WERI-Rb-1 (cell line): ENCODE results near the gene GPR21.

Experiments used
- DNase-seq: peaks from one replicate; pipeline ENCODE4 v3.0.0-alpha.2; 2020
- H3K27ac ChIP-seq: fragments of 250-450 bp; sonication (Bioruptor Pico); 2 replicates; pipeline ENCODE4 v1.5.1; 2020; ENCODE audit warnings: mild to moderate bottlenecking, moderate library complexity
- H3K27me3 ChIP-seq: fragments of 250-450 bp; sonication (Bioruptor Pico); 2 replicates; pipeline ENCODE4 v1.5.1; 2021; ENCODE audit warnings: mild to moderate bottlenecking, low read depth, moderate library complexity; ENCODE audit not compliant: insufficient read depth, severe bottlenecking
- H3K36me3 ChIP-seq: fragments of 250-450 bp; sonication (Bioruptor Pico); 2 replicates; pipeline ENCODE4 v1.5.1; 2020; ENCODE audit warnings: mild to moderate bottlenecking, moderate library complexity
- H3K4me3 ChIP-seq: 2 replicates; pipeline ENCODE4 v1.5.1; 2011; ENCODE audit warnings: low read depth, mild to moderate bottlenecking, control low read depth, low read length
- H3K9me3 ChIP-seq: fragments of 250-450 bp; sonication (Bioruptor Pico); 2 replicates; pipeline ENCODE4 v1.5.1; 2021; ENCODE audit warnings: mild to moderate bottlenecking, moderate library complexity; ENCODE audit not compliant: severe bottlenecking
- TF ChIP-seq, protein P1 (sequence below): IDR thresholded peaks from 2 replicates; pipeline ENCODE4 v1.5.1; 2011; ENCODE audit warnings: low read depth, mild to moderate bottlenecking, control low read depth, inconsistent platforms, low read length

GPR21 gene

DNA sequence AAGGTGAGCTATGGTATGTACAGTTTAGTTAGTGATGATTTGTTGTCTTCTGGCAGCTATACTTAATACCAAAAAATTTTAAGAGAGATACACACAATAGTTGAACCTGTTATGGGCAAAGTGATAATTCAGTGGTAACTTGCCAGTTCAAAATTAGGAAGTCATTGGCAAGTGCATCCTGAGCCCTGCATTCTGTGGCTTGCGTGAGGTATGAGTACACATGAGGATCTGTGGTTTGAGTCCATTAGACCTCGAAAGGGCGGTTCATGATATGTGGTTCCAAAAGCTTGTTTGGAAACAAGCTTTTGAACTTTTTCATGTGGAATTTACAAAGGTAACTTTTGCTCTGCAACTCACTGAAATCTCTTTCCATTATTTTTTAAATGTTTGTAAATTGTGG lies 47.0 kb downstream of the GPR21 start:
- Histone ChIP-seq H3K36me3 (peaks cover 58% of the 10 kb centered on the region), H3K27ac (no peak overlapping the region), H3K4me3 (no peak overlapping the region), H3K27me3 (no peaks in the 10 kb centered on the region), H3K9me3 (no peaks in the 10 kb centered on the region)
- TF ChIP-seq, protein P1, sequence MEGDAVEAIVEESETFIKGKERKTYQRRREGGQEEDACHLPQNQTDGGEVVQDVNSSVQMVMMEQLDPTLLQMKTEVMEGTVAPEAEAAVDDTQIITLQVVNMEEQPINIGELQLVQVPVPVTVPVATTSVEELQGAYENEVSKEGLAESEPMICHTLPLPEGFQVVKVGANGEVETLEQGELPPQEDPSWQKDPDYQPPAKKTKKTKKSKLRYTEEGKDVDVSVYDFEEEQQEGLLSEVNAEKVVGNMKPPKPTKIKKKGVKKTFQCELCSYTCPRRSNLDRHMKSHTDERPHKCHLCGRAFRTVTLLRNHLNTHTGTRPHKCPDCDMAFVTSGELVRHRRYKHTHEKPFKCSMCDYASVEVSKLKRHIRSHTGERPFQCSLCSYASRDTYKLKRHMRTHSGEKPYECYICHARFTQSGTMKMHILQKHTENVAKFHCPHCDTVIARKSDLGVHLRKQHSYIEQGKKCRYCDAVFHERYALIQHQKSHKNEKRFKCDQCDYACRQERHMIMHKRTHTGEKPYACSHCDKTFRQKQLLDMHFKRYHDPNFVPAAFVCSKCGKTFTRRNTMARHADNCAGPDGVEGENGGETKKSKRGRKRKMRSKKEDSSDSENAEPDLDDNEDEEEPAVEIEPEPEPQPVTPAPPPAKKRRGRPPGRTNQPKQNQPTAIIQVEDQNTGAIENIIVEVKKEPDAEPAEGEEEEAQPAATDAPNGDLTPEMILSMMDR = no peak
- DNase-seq = no peak

DNA sequence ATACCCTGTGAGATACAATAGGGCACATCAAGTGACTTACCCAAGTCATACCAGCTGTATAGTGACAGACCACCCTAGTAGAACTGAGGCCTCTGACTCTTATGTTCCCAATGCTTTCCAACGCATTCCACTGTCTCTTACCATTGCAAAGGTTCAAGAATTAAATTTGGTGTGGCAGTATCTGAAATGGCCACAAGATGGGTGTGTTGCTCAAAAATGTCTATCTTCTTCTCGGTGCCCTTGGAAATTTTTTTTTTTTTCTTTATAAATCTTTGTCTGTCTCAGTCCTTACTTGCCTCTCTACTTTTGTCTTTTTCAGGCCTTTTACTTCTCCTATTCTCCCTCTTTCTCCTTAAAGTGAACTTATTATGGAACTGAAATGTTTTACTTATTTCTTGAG lies 48.4 kb downstream of the GPR21 start:
- Histone ChIP-seq H3K36me3 (peaks cover 65% of the 10 kb centered on the region), H3K9me3 (no peaks in the 10 kb centered on the region), H3K27me3 (no peaks in the 10 kb centered on the region), H3K4me3 (no peak overlapping the region), H3K27ac (no peak overlapping the region; the same call in 1 of the 2 replicates)
- TF ChIP-seq, protein P1 = peak; percentile 59
- DNase-seq = peak; percentile 29

DNA sequence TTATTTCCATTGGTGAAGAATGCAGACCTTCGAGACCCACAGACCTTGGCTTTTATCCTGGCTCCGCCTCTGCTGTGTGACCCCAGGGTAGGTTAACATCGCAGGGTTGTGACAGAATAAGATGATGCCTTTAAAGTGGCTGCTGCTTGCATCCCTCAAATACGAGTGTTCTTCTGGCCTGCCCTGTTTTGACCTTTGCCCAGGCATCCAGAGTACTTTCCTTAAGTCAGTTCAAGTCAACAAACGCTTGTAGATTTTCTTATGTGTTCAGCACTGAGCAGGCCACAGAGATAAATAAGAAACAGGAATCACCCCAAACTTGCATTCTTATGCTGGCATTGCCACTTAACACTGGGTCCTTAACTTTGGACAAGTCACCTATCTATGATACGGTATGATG lies 50.2 kb downstream of the GPR21 start:
- TF ChIP-seq, protein P1 = no peak
- Histone ChIP-seq H3K36me3 (peaks cover 55% of the 10 kb centered on the region), H3K4me3 (no peak overlapping the region)

DNA sequence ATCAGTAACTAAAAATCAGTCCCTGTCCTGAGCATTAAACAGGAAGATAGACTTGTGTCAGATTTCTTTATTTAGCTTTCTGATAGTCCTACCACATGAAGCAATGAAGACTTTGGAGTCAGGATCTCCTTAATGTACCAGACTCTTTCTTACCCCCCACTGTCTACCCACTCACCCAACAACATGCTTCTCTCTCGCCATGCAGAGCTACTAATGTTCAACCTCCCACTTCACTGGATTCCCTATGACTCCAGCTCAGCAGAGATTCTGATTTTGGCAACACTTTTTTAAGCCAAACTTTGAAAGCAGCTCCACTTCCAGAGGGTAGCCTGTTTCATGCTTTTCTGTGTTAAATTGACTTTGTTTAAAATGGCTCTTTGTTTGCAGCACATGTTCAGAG lies 50.8 kb downstream of the GPR21 start:
- no peak for DNase-seq
- Histone ChIP-seq H3K27me3 (no peaks in the 10 kb centered on the region), H3K27ac (no peak overlapping the region), H3K4me3 (no peak overlapping the region), H3K36me3 (peaks cover 52% of the 10 kb centered on the region), H3K9me3 (no peaks in the 10 kb centered on the region)
- TF ChIP-seq, protein P1 = no peak

More for the DNA sequence above, 50.2 kb downstream of the GPR21 start:
- no peak for DNase-seq
- Histone ChIP-seq H3K27ac (no peak overlapping the region), H3K27me3 (no peaks in the 10 kb centered on the region), H3K9me3 (no peaks in the 10 kb centered on the region)
